Type B pancreatic cell (in vitro differentiated cells): ENCODE measurements around the gene HSD17B7. TPM values are rescaled to one million over a fixed set of nuclear protein-coding genes. Genes with fewer than 3 reads are reported as not detected.

ENCODE experiments used
- DNase-seq: peaks from one replicate; pipeline ENCODE4 v3.0.0; 2021; ENCODE audit warnings: mixed read lengths; ENCODE audit not compliant: unreplicated experiment; ENCODE audit errors: extremely low spot score
- H3K27ac Mint-ChIP-seq: 2 replicates; pipeline ENCODE4 v1.8.0; 2021; ENCODE audit warnings: mild to moderate bottlenecking, mixed read lengths
- H3K27me3 Mint-ChIP-seq: 2 replicates; pipeline ENCODE4 v1.8.0; 2021; ENCODE audit warnings: mixed read lengths
- H3K36me3 Mint-ChIP-seq: 2 replicates; pipeline ENCODE4 v1.8.0; 2021; ENCODE audit warnings: mixed read lengths
- H3K4me1 Mint-ChIP-seq: one replicate; pipeline ENCODE4 v1.8.0; 2021; ENCODE audit warnings: mixed read lengths; ENCODE audit not compliant: unreplicated experiment
- H3K4me3 Mint-ChIP-seq: 2 replicates; pipeline ENCODE4 v1.8.0; 2021; ENCODE audit warnings: mild to moderate bottlenecking, mixed read lengths
- H3K9me3 Mint-ChIP-seq: 2 replicates; pipeline ENCODE4 v1.8.0; 2021; ENCODE audit warnings: mixed read lengths
- total RNA-seq: library from RNA; stranded (reverse); gene quantifications from 2 replicates; pipeline ENCODE4 v1.2.1, GENCODE V29; 2021; ENCODE audit warnings: low replicate concordance
- TF ChIP-seq, protein P1 (sequence below): fragments of 200-600 bp; sonication (generic); conservative IDR thresholded peaks from 2 replicates; pipeline ENCODE4 v1.5.0; 2021; ENCODE audit warnings: antibody characterized with exemption, mild to moderate bottlenecking

HSD17B7 gene
- total RNA-seq, 1 donor from 2014 or later = 21.7 TPM

DNA sequence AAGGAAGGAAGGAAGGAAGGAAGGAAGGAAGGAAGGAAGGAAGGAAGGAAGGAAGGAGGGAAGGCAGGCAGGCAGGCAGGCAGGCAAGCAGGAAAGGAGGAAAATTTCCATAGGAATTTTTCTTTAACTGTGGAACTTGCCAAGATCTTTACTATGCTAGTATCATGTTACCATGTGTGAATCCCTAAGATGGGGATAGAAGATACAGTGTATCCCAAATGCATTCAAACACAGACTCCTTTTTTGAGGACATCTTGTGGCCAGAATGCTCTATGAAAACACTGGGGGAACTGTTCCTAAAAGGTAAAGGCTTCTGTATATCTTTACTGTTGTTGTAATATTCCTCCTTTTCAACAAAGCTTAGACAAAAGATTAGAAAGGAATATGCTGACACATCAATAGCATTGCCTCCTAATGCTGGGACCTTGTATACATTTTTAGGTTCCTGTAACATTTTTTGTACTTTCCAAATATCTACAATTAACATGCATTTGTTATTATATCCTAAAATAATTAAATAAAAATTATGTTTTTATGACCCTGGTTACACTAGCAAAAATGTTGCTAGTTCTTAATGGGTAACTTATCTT lies 49.8 kb downstream of the HSD17B7 start:
- Mint-ChIP-seq H3K4me3 (no peak overlapping the region), H3K4me1 (no peaks in the 10 kb centered on the region), H3K36me3 (no peaks in the 10 kb centered on the region), H3K27ac (no peak overlapping the region), H3K27me3 (no peaks in the 10 kb centered on the region), H3K9me3 (peaks cover 5% of the 10 kb centered on the region)
- no peak for DNase-seq
- TF ChIP-seq, protein P1, sequence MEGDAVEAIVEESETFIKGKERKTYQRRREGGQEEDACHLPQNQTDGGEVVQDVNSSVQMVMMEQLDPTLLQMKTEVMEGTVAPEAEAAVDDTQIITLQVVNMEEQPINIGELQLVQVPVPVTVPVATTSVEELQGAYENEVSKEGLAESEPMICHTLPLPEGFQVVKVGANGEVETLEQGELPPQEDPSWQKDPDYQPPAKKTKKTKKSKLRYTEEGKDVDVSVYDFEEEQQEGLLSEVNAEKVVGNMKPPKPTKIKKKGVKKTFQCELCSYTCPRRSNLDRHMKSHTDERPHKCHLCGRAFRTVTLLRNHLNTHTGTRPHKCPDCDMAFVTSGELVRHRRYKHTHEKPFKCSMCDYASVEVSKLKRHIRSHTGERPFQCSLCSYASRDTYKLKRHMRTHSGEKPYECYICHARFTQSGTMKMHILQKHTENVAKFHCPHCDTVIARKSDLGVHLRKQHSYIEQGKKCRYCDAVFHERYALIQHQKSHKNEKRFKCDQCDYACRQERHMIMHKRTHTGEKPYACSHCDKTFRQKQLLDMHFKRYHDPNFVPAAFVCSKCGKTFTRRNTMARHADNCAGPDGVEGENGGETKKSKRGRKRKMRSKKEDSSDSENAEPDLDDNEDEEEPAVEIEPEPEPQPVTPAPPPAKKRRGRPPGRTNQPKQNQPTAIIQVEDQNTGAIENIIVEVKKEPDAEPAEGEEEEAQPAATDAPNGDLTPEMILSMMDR = no peak

DNA sequence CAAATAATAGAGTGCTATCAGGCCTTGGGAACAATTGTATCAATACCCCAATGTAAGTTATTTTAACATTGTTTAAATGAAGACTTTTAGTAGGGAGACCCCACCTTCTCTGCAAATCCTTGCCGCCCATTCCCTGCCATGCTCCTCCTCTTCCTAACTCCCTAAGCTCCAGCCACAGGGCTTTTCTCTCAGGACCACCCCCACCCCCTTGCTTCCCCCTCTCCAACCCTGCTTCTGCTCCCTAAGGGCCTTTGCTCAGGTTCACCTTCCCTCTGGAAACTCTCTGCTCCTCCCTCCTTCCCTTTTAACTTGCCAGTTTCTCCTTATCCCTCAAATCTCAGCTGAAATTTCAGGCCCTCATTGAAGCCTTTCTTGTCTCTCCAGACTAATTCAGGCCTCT lies 53.7 kb downstream of the HSD17B7 start:
- peaks cover 3% of the 10 kb centered on the region for H3K27me3 Mint-ChIP-seq
- no peak overlapping the region for H3K27ac Mint-ChIP-seq

DNA sequence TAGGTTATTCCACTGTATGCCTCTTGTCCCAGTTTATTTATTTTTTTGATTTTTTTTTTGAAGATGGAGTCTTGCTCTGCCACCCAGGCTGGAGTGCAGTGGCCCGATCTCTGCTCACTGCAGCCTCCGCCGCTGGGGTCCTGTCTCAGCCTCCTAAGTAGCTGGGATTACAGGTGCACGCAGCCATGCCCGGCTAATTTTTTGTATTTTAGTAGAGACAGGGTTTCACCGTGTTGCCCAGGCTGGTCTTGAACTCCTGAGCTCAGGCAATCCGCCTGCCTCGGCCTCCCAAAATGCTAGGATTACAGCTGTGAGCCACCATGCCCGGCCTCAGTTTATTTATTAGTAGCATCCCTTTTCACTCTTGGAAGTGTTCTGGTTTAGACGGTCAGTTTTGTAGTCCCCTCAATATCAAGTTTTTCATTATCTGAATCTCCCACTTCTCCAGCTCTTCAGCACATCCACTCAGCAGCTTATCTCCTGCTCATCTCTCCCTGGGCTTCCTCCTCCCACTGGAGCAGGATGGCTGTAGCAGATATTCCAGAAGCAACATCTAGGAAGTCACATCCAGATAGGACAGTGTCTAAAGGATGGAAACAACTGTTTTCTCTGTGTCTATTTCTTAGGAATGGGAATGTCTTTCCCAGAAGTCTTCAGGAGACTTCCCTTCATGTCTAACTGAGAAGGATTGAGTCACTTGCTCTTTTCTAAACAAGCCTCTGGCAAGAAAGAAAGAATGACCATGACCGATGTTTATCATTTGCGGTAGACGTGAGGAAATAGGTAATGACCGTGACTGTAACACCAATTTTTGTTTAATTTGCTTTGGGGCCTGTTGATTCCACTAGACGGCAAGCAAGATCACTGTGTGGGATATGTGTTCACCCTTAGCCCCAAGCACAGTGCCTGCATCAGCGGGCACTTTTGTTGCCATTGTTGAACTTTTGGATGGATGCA lies 56.0 kb downstream of the HSD17B7 start:
- Mint-ChIP-seq H3K9me3 (no peaks in the 10 kb centered on the region), H3K36me3 (no peaks in the 10 kb centered on the region), H3K4me3 (no peak overlapping the region), H3K27ac (no peak overlapping the region), H3K4me1 (no peaks in the 10 kb centered on the region), H3K27me3 (peaks cover 3% of the 10 kb centered on the region)
- TF ChIP-seq, protein P1 = no peak
- DNase-seq = no peak

More for the DNA sequence above, 53.7 kb downstream of the HSD17B7 start:
- no peak overlapping the region for H3K4me3 Mint-ChIP-seq
- no peaks in the 10 kb centered on the region for H3K9me3 Mint-ChIP-seq
- no peak for DNase-seq
- H3K36me3 Mint-ChIP-seq = no peaks in the 10 kb centered on the region
- no peaks in the 10 kb centered on the region for H3K4me1 Mint-ChIP-seq
- TF ChIP-seq, protein P1 = no peak

DNA sequence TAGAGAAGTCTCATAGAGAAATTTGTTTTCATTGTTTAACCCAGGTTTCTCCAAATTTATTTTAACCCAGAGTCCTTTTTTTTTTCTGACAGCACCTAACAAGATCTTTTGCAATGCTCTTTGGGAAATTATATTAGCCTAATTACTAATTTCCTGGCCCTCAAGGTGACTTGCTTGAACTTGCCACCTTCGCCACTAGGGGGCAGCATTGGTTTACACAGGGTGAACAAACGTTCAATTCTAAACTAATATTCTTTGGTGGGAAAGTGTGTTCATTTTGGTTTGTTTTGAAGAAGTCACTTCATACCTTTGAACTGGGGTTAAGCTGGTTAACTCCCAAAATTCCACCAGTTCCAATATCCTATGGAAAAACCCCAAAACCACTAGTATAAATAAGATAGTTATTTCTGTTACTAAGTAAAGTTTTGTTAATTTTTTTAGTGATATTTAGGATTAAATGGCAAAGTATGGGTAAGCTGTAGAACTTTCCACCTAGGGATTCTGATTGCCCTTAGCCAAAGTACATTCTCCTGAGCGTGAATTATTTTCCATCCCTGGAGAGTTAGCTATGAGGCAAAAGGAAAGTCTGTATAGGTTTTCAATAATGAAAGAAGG lies 57.4 kb downstream of the HSD17B7 start:
- Mint-ChIP-seq H3K9me3 (no peaks in the 10 kb centered on the region), H3K36me3 (no peaks in the 10 kb centered on the region), H3K4me3 (no peak overlapping the region), H3K27ac (no peak overlapping the region), H3K4me1 (no peaks in the 10 kb centered on the region), H3K27me3 (peaks cover 6% of the 10 kb centered on the region)
- peak; percentile 79 for DNase-seq
- TF ChIP-seq, protein P1 = peak; percentile 98

DNA sequence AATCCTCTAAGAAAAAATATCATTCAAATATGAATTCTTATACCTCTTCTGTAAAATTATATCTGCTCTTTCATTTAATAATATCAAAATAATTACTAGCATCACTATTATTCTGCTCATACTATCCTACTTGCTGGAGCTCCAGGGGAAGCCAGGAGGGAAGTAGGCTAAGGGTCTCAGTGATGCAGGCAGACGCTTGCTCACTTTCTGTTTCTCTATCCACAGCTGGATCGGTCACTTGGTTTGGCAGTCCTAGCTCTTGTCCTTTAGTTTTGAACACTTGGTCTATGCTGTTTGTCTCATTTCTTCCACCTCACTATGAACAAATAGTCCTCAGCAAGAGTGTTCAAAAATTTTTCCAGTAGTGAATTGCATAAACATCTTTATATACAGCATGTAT lies 59.2 kb downstream of the HSD17B7 start:
- H3K9me3 Mint-ChIP-seq = no peaks in the 10 kb centered on the region
- H3K4me1 Mint-ChIP-seq = no peaks in the 10 kb centered on the region
- peaks cover 6% of the 10 kb centered on the region for H3K27me3 Mint-ChIP-seq
- H3K36me3 Mint-ChIP-seq = no peaks in the 10 kb centered on the region
- no peak for DNase-seq
- TF ChIP-seq, protein P1 = no peak
- H3K27ac Mint-ChIP-seq = no peak overlapping the region
- no peak overlapping the region for H3K4me3 Mint-ChIP-seq
